MM.1S (cell line): ENCODE measurements around the gene SLC38A5.

Experiments
- DNase-seq: peaks from one replicate; pipeline ENCODE4 v3.0.0-alpha.2; 2015
- H2AFZ ChIP-seq: fragments of 300-600 bp; sonication (generic); 2 replicates; pipeline ENCODE4 v1.6.0; 2016; ENCODE audit warnings: antibody characterized with exemption, low read length
- H3F3A ChIP-seq: fragments of 300-600 bp; sonication (generic); 2 replicates; pipeline ENCODE4 v1.6.1; 2016; ENCODE audit warnings: mild to moderate bottlenecking, antibody characterized with exemption, low read length, moderate library complexity, mixed read lengths; ENCODE audit not compliant: insufficient read depth
- H3K27ac ChIP-seq: fragments of 300-600 bp; sonication (generic); 2 replicates; pipeline ENCODE4 v1.5.1; 2016; ENCODE audit warnings: mild to moderate bottlenecking, low read length
- H3K27me3 ChIP-seq: fragments of 300-600 bp; sonication (generic); replicated peaks from 2 replicates; pipeline ENCODE4 v1.6.0; 2016; ENCODE audit warnings: low read length; ENCODE audit not compliant: insufficient read depth
- H3K36me3 ChIP-seq: fragments of 300-600 bp; sonication (generic); replicated peaks from 2 replicates; pipeline ENCODE4 v1.6.1; 2016; ENCODE audit warnings: mild to moderate bottlenecking, low read length, mixed read lengths; ENCODE audit not compliant: insufficient read depth
- H3K4me1 ChIP-seq: fragments of 300-600 bp; sonication (generic); 2 replicates; pipeline ENCODE4 v1.6.1; 2016; ENCODE audit warnings: low read length, mixed read lengths
- H3K4me2 ChIP-seq: fragments of 300-600 bp; sonication (generic); 2 replicates; pipeline ENCODE4 v1.6.0; 2016; ENCODE audit warnings: low read depth, low read length
- H3K4me3 ChIP-seq: fragments of 300-600 bp; sonication (generic); 2 replicates; pipeline ENCODE4 v1.5.1; 2016; ENCODE audit warnings: low read length, mixed read lengths
- H3K79me2 ChIP-seq: fragments of 300-600 bp; sonication (generic); 2 replicates; pipeline ENCODE4 v1.6.1; 2016; ENCODE audit warnings: mixed run types, low read length, mixed read lengths
- H3K9ac ChIP-seq: fragments of 300-600 bp; sonication (generic); 2 replicates; pipeline ENCODE4 v1.6.1; 2016; ENCODE audit warnings: low read length, mixed read lengths
- H3K9me2 ChIP-seq: fragments of 300-600 bp; sonication (generic); replicated peaks from 2 replicates; pipeline ENCODE4 v1.6.1; 2016; ENCODE audit warnings: mild to moderate bottlenecking, low read length, mixed read lengths; ENCODE audit not compliant: insufficient read depth
- H3K9me3 ChIP-seq: fragments of 300-600 bp; sonication (generic); replicated peaks from 2 replicates; pipeline ENCODE4 v1.6.1; 2016; ENCODE audit warnings: mild to moderate bottlenecking, low read length, mixed read lengths; ENCODE audit not compliant: insufficient read depth
- H4K20me1 ChIP-seq: fragments of 300-600 bp; sonication (generic); 2 replicates; pipeline ENCODE4 v1.6.1; 2016; ENCODE audit warnings: mild to moderate bottlenecking, low read length, moderate library complexity, mixed read lengths; ENCODE audit not compliant: insufficient read depth
- EZH2 ChIP-seq: fragments of 300-600 bp; sonication (generic); optimal IDR thresholded peaks from 2 replicates; pipeline ENCODE3; 2017; ENCODE audit warnings: low read depth, mild to moderate bottlenecking, antibody characterized with exemption, low read length, mixed read lengths
- EZH2phosphoT487 ChIP-seq: fragments of 300-600 bp; sonication (generic); IDR thresholded peaks from 2 replicates; pipeline ENCODE4 v1.6.1; 2018; ENCODE audit warnings: antibody characterized with exemption, low read length
- TF ChIP-seq, protein P1 (sequence below): fragments of 300-600 bp; sonication (generic); IDR thresholded peaks from 2 replicates; pipeline ENCODE4 v1.5.1; 2016; ENCODE audit warnings: antibody characterized with exemption, low read length, mixed read lengths

Gene SLC38A5

GRCh38 chrX:48465336-48465933 lies 4.6 kb downstream of the SLC38A5 start:
- TF ChIP-seq, protein P1, sequence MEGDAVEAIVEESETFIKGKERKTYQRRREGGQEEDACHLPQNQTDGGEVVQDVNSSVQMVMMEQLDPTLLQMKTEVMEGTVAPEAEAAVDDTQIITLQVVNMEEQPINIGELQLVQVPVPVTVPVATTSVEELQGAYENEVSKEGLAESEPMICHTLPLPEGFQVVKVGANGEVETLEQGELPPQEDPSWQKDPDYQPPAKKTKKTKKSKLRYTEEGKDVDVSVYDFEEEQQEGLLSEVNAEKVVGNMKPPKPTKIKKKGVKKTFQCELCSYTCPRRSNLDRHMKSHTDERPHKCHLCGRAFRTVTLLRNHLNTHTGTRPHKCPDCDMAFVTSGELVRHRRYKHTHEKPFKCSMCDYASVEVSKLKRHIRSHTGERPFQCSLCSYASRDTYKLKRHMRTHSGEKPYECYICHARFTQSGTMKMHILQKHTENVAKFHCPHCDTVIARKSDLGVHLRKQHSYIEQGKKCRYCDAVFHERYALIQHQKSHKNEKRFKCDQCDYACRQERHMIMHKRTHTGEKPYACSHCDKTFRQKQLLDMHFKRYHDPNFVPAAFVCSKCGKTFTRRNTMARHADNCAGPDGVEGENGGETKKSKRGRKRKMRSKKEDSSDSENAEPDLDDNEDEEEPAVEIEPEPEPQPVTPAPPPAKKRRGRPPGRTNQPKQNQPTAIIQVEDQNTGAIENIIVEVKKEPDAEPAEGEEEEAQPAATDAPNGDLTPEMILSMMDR, result no peak
- TF ChIP-seq EZH2phosphoT487 (no peak), EZH2 (no peak)
- H2AFZ ChIP-seq, result no peak overlapping the region
- no peak overlapping the region for H3K9ac ChIP-seq
- no peaks in the 10 kb centered on the region for H3K27me3 ChIP-seq
- H3F3A ChIP-seq, result no peaks in the 10 kb centered on the region
- H3K79me2 ChIP-seq, result peaks cover 48% of the 10 kb centered on the region
- no peaks in the 10 kb centered on the region for H3K36me3 ChIP-seq
- no peaks in the 10 kb centered on the region for H3K9me3 ChIP-seq
- H3K4me3 ChIP-seq, result no peak overlapping the region
- no peaks in the 10 kb centered on the region for H3K9me2 ChIP-seq
- H3K4me2 ChIP-seq, result no peak overlapping the region
- no peaks in the 10 kb centered on the region for H3K4me1 ChIP-seq
- H4K20me1 ChIP-seq, result no peaks in the 10 kb centered on the region
- no peak for DNase-seq
- no peak overlapping the region for H3K27ac ChIP-seq

DNA sequence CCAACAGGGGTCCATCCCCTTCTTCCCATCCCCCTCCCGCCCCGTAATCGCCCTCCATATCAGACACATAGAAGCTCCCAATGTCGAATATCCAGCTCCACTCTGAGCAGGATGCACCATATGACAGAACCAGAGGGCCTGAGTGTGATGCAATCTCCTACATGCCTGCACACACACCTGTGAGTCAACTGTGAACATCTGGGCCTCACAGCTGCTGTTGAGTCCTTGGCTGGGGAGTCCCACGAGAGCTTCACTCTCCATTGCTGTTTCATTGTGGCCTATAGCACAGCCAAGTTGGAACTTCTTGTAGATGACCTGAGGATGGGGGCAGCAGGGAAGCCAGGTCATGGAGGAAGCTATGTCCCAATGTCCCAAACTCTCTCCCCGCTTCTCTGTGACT lies 8.2 kb downstream of the SLC38A5 start:
- H3K9me3 ChIP-seq, result no peaks in the 10 kb centered on the region
- DNase-seq, result no peak
- H3K27ac ChIP-seq, result no peak overlapping the region
- H3K9me2 ChIP-seq, result no peaks in the 10 kb centered on the region
- no peaks in the 10 kb centered on the region for H3F3A ChIP-seq
- no peaks in the 10 kb centered on the region for H3K4me1 ChIP-seq
- no peak overlapping the region for H3K4me3 ChIP-seq
- no peaks in the 10 kb centered on the region for H3K27me3 ChIP-seq
- no peaks in the 10 kb centered on the region for H3K36me3 ChIP-seq
- no peak overlapping the region for H3K9ac ChIP-seq
- no peak overlapping the region for H3K4me2 ChIP-seq
- no peak overlapping the region for H2AFZ ChIP-seq
- no peaks in the 10 kb centered on the region for H4K20me1 ChIP-seq
- H3K79me2 ChIP-seq, result peaks cover 23% of the 10 kb centered on the region
- TF ChIP-seq, protein P1, result no peak
- TF ChIP-seq EZH2phosphoT487, result no peak
- TF ChIP-seq EZH2, result no peak

DNA sequence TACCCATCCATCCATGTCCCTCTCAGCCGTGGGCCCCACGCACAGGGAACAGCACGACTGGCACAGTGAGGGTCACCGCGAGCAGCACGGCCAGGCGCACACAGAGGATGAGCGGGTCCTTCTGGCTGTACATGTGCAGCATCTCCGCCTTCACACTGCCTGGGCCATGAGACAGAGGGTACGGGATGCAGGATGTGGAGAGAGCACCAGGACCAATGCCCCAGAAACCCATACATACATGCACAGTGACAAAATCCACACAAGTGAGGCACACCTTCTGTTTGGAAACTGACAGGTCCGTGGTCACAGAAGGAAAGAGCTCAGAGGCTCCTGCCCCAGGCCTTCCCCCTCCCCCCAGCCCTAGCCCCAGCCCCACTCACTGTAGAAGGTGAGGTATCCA lies 9.5 kb downstream of the SLC38A5 start:
- Histone ChIP-seq H3K4me3 (no peak overlapping the region), H3K4me1 (no peaks in the 10 kb centered on the region), H3F3A (no peaks in the 10 kb centered on the region), H2AFZ (no peak overlapping the region), H3K4me2 (no peak overlapping the region), H3K36me3 (no peaks in the 10 kb centered on the region), H3K9ac (no peak overlapping the region), H3K79me2 (peaks cover 10% of the 10 kb centered on the region), H3K9me2 (no peaks in the 10 kb centered on the region), H4K20me1 (no peaks in the 10 kb centered on the region), H3K27ac (no peak overlapping the region), H3K27me3 (no peaks in the 10 kb centered on the region), H3K9me3 (no peaks in the 10 kb centered on the region)
- no peak for DNase-seq
- TF ChIP-seq EZH2phosphoT487 (no peak), EZH2 (no peak)
- TF ChIP-seq, protein P1, result no peak
